H1 (cell line): Measurements from ENCODE around the gene TMEM269. TPM values are rescaled to one million over a fixed set of nuclear protein-coding genes. Genes with fewer than 3 reads are reported as not detected.

Experiments
- CTCF ChIA-PET: fragments of 300-600 bp; sonication (Branson Sonifier 250); formaldehyde crosslinking; loops from one replicate; lab custom pipeline; 2021; ENCODE audit not compliant: partially characterized antibody; lab: Charles Lee
- POLR2A ChIA-PET: fragments of 300-600 bp; sonication (Branson Sonifier 250); formaldehyde crosslinking; loops from one replicate; lab custom pipeline; 2021; ENCODE audit warnings: inconsistent platforms; ENCODE audit not compliant: partially characterized antibody; lab: Charles Lee
- DNase-seq, 2 experiments: peaks; one replicate each; pipeline versions ENCODE4 v3.0.0 to v3.0.0-alpha.2; 2010 to 2022; ENCODE audit warnings: low spot score in 2 of 2, low read depth in 1 of 2, mixed read lengths in 1 of 2
- FAIRE-seq: peaks from 2 replicates; lab custom pipeline; 2011; peaks lifted over from hg19 to GRCh38; lab: Jason Lieb, UNC
- H2AFZ ChIP-seq: 2 replicates; pipeline ENCODE4 v1.8.1; 2012; ENCODE audit warnings: low read length, inconsistent platforms
- H2AK5ac ChIP-seq: 2 replicates; pipeline ENCODE4 v1.6.1; 2013; ENCODE audit warnings: low read depth, low read length
- H2BK120ac ChIP-seq: replicated peaks from 2 replicates; pipeline ENCODE3; 2013; ENCODE audit warnings: low read depth, low read length, inconsistent platforms
- H2BK12ac ChIP-seq: 2 replicates; pipeline ENCODE4 v1.6.1; 2013; ENCODE audit warnings: low read depth, low read length
- H2BK15ac ChIP-seq: 2 replicates; pipeline ENCODE4 v1.6.1; 2013; ENCODE audit warnings: low read length
- H2BK20ac ChIP-seq: 2 replicates; pipeline ENCODE4 v1.6.1; 2013; ENCODE audit warnings: low read length
- H2BK5ac ChIP-seq: 2 replicates; pipeline ENCODE4 v1.6.1; 2013; ENCODE audit warnings: low read depth, low read length
- H3K14ac ChIP-seq: 2 replicates; pipeline ENCODE4 v1.6.1; 2013; ENCODE audit warnings: inconsistent platforms; ENCODE audit not compliant: insufficient read length
- H3K18ac ChIP-seq: 2 replicates; pipeline ENCODE4 v1.6.1; 2013; ENCODE audit warnings: low read length; ENCODE audit errors: extremely low read depth
- H3K23ac ChIP-seq: 2 replicates; pipeline ENCODE4 v1.6.1; 2013; ENCODE audit warnings: inconsistent platforms; ENCODE audit not compliant: insufficient read length
- H3K23me2 ChIP-seq: 2 replicates; pipeline ENCODE4 v1.6.1; 2013; ENCODE audit warnings: low read depth, low read length
- H3K27ac ChIP-seq: 2 replicates; pipeline ENCODE4 v1.6.1; 2011; ENCODE audit warnings: low read depth, low read length, inconsistent platforms
- H3K27me3 ChIP-seq, 4 experiments: replicated peaks in 1 of 4; 1 replicate in 1 of 4; 2 replicates in 3 of 4; pipeline versions ENCODE4 v1.6.1 to v1.8.1; 2011 to 2013; ENCODE audit warnings: low read length in 3 of 4, mild to moderate bottlenecking in 3 of 4, inconsistent platforms in 2 of 4, mixed read lengths in 2 of 4, moderate library complexity in 1 of 4; ENCODE audit not compliant: control insufficient read depth in 3 of 4, insufficient read depth in 3 of 4; ENCODE audit errors: extremely low read depth in 1 of 4
- H3K36me3 ChIP-seq, 4 experiments: 2 replicates each; pipeline versions ENCODE4 v1.6.1 to v1.8.1; 2011 to 2013; ENCODE audit warnings: mild to moderate bottlenecking in 4 of 4, low read length in 3 of 4, moderate library complexity in 2 of 4, control low read depth in 1 of 4, inconsistent platforms in 1 of 4; ENCODE audit not compliant: insufficient read depth in 4 of 4, control insufficient read depth in 2 of 4
- H3K4ac ChIP-seq: replicated peaks from 2 replicates; pipeline ENCODE3; 2013; ENCODE audit warnings: low read length, low read depth, mixed read lengths, inconsistent platforms; ENCODE audit not compliant: insufficient read length
- H3K4me1 ChIP-seq, 4 experiments: replicated peaks in 1 of 4; 1 replicate in 1 of 4; 2 replicates in 3 of 4; pipeline versions ENCODE4 v1.6.1 to v1.8.1; 2011 to 2013; ENCODE audit warnings: low read length in 3 of 4, inconsistent platforms in 2 of 4, mixed read lengths in 1 of 4; ENCODE audit not compliant: insufficient read depth in 4 of 4, control insufficient read depth in 3 of 4
- H3K4me2 ChIP-seq, 2 experiments: 2 replicates each; pipeline versions ENCODE4 v1.6.1 to v1.8.1; 2011 to 2013; ENCODE audit warnings: low read depth in 2 of 2, low read length in 2 of 2, control low read depth in 1 of 2, inconsistent platforms in 1 of 2, mild to moderate bottlenecking in 1 of 2; ENCODE audit not compliant: insufficient read depth in 1 of 2
- H3K4me3 ChIP-seq, 4 experiments: fragments of 200-600, 300-600 bp in 1 of 4; sonication (generic), shearing (Covaris generic), sonication (Bioruptor Twin) in 1 of 4; 2 replicates each; pipeline versions ENCODE4 v1.5.1 to v1.8.1; 2011 to 2016; ENCODE audit warnings: low read length in 4 of 4, low read depth in 3 of 4, control low read depth in 2 of 4, inconsistent platforms in 2 of 4, mild to moderate bottlenecking in 2 of 4, mixed read lengths in 1 of 4, moderate library complexity in 1 of 4; ENCODE audit not compliant: insufficient read depth in 2 of 4; ENCODE audit errors: extremely low read depth in 1 of 4
- H3K56ac ChIP-seq: replicated peaks from 2 replicates; pipeline ENCODE3; 2013; ENCODE audit warnings: low read depth, mild to moderate bottlenecking, mixed read lengths, low read length, inconsistent platforms; ENCODE audit not compliant: insufficient read length
- H3K79me1 ChIP-seq: 2 replicates; pipeline ENCODE4 v1.6.1; 2013; ENCODE audit warnings: low read depth, low read length, control low read depth
- H3K79me2 ChIP-seq, 2 experiments: 2 replicates each; pipeline versions ENCODE4 v1.6.1 to v1.8.1; 2012 to 2013; ENCODE audit warnings: low read length in 2 of 2, mild to moderate bottlenecking in 2 of 2, inconsistent platforms in 1 of 2; ENCODE audit not compliant: insufficient read depth in 2 of 2, control insufficient read depth in 1 of 2
- H3K9ac ChIP-seq, 4 experiments: replicated peaks in 1 of 4; 1 replicate in 1 of 4; 2 replicates in 3 of 4; pipeline versions ENCODE4 v1.6.1 to v1.8.1; 2011 to 2013; ENCODE audit warnings: low read depth in 3 of 4, low read length in 3 of 4, control low read depth in 2 of 4, mild to moderate bottlenecking in 2 of 4, moderate library complexity in 2 of 4, inconsistent platforms in 1 of 4; ENCODE audit errors: extremely low read depth in 1 of 4
- H3K9me3 ChIP-seq, 2 experiments: 2 replicates each; pipeline versions ENCODE4 v1.6.1 to v1.8.1; 2012 to 2013; ENCODE audit warnings: mild to moderate bottlenecking in 2 of 2, moderate library complexity in 2 of 2, control low read depth in 1 of 2, inconsistent platforms in 1 of 2, low read depth in 1 of 2, low read length in 1 of 2, mixed read lengths in 1 of 2; ENCODE audit not compliant: insufficient read depth in 2 of 2
- H4K20me1 ChIP-seq, 2 experiments: replicated peaks in 1 of 2; 2 replicates each; pipeline versions ENCODE3 to v1.8.1; 2011 to 2013; ENCODE audit warnings: inconsistent platforms in 2 of 2, low read length in 2 of 2, mild to moderate bottlenecking in 1 of 2; ENCODE audit not compliant: insufficient read depth in 2 of 2, control insufficient read depth in 1 of 2
- H4K5ac ChIP-seq: 2 replicates; pipeline ENCODE4 v1.6.1; 2013; ENCODE audit warnings: low read length, low read depth, mixed read lengths, inconsistent platforms; ENCODE audit not compliant: insufficient read length
- H4K8ac ChIP-seq: 2 replicates; pipeline ENCODE4 v1.8.0; 2013; ENCODE audit warnings: mild to moderate bottlenecking, moderate library complexity, low read length, inconsistent platforms; ENCODE audit not compliant: insufficient read depth; ENCODE audit errors: extremely low read depth
- H4K91ac ChIP-seq: replicated peaks from 2 replicates; pipeline ENCODE3; 2013; ENCODE audit warnings: low read length, mixed read lengths, inconsistent platforms; ENCODE audit not compliant: insufficient read length
- CBX8 ChIP-seq: fragments of 300-800, 300-1000 bp; sonication (generic); IDR thresholded peaks from 2 replicates; pipeline ENCODE4 v1.7.1; 2016; ENCODE audit warnings: low read depth, low read length, borderline replicate concordance
- EGR1 ChIP-seq: IDR thresholded peaks from 2 replicates; pipeline ENCODE4 v1.6.1; 2011; ENCODE audit warnings: low read depth, low read length, borderline replicate concordance
- GABPA ChIP-seq: IDR thresholded peaks from 2 replicates; pipeline ENCODE4 v1.6.1; 2011; ENCODE audit warnings: mild to moderate bottlenecking, low read length, moderate library complexity, borderline replicate concordance; ENCODE audit not compliant: insufficient read depth
- HDAC6 ChIP-seq: IDR thresholded peaks from one replicate; pipeline ENCODE4 v1.7.1; 2012; ENCODE audit warnings: low read depth, mild to moderate bottlenecking, inconsistent platforms, low read length, moderate library complexity
- RAD21 ChIP-seq, 2 experiments: IDR thresholded peaks in 1 of 2; conservative IDR thresholded peaks in 1 of 2; 2 replicates each; pipeline ENCODE4 v1.6.1; 2011; ENCODE audit warnings: low read depth in 2 of 2, low read length in 2 of 2, improper control_type of control experiment in 1 of 2, inconsistent platforms in 1 of 2, mild to moderate bottlenecking in 1 of 2, moderate library complexity in 1 of 2
- RBBP5 ChIP-seq: IDR thresholded peaks from 2 replicates; pipeline ENCODE4 v1.7.1; 2012; ENCODE audit warnings: low read depth, mild to moderate bottlenecking, inconsistent platforms, low read length, moderate library complexity, borderline replicate concordance
- SP4 ChIP-seq: IDR thresholded peaks from 2 replicates; pipeline ENCODE4 v1.6.1; 2012; ENCODE audit warnings: low read length, inconsistent platforms
- TAF7 ChIP-seq: optimal IDR thresholded peaks from 2 replicates; pipeline ENCODE3; 2011; ENCODE audit warnings: low read depth, mild to moderate bottlenecking, inconsistent platforms, low read length, moderate library complexity, borderline replicate concordance
- WGBS, 2 experiments: shearing (Covaris generic) in 1 of 2; methylation state at CpG; one replicate each; pipeline versions ENCODE4 v1.1.6 to v1.1.7; 2013 to 2015; ENCODE audit warnings: low lambda C conversion rate in 2 of 2, mixed read lengths in 2 of 2, inconsistent platforms in 1 of 2, low coverage in 1 of 2, missing lambda C conversion rate in 1 of 2; ENCODE audit not compliant: insufficient replicate concordance in 2 of 2, insufficient coverage in 1 of 2, insufficient read length in 1 of 2; ENCODE audit errors: extremely low coverage in 1 of 2, missing lambda C conversion rate in 1 of 2; 5-methylcytosine and 5-hydroxymethylcytosine counted together
- polyA plus RNA-seq, 7 experiments: library from polyadenylated mRNA; depleted of rRNA in 3 of 7; stranded (reverse) in 5 of 7; unstranded in 2 of 7; fragments of >200 nt in 5 of 7; fragments of 200-250 nt in 2 of 7; gene quantifications; 1 replicate in 5 of 7; 2 replicates in 1 of 7; 4 replicates in 1 of 7; pipeline versions ENCODE4 v1.2.1 to v1.2.3, GENCODE V29; 2011 to 2013; ENCODE audit warnings: missing spikeins in 2 of 7, mixed read lengths in 2 of 7
- total RNA-seq: library from RNA; stranded (reverse); fragmentation: NEBNext Ultra II Directional; extraction: Animal tissue kit (Norgen Biotek cat#: 25700); gene quantifications from 2 replicates; pipeline ENCODE4 v1.2.1, GENCODE V29; 2021
- TF ChIP-seq, protein P1 (sequence below): IDR thresholded peaks from 2 replicates; pipeline ENCODE4 v1.6.1; 2012; ENCODE audit warnings: low read length, inconsistent platforms

The TMEM269 gene
- total and polyA plus RNA-seq, 2 of the 8 experiments (the other 6 are each of a cell fraction or from before 2014, with no cell fraction given) = 0.14 to 0.35 TPM

DNA sequence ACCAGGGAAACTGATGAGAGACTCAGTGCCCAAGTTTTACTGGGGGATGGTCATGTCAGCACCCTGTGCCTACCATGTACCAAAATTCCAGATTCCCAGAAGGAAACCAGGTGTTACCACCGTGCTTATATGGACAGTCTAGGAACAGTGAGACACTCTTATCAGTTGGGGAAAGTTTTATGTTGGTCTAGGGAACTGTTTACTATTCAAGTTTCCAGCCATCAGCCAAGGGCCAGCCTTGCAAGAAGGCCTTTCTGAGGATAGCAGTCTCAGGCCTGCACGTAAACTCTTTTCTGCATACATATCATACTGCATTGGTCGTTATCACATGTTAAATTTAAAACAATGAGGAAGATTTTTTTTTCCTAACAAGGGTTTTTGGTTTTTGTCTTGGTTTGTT is 12.6 kb downstream of the TMEM269 start:
- no peaks in the 10 kb centered on the region for H4K20me1 ChIP-seq
- TF ChIP-seq, protein P1, sequence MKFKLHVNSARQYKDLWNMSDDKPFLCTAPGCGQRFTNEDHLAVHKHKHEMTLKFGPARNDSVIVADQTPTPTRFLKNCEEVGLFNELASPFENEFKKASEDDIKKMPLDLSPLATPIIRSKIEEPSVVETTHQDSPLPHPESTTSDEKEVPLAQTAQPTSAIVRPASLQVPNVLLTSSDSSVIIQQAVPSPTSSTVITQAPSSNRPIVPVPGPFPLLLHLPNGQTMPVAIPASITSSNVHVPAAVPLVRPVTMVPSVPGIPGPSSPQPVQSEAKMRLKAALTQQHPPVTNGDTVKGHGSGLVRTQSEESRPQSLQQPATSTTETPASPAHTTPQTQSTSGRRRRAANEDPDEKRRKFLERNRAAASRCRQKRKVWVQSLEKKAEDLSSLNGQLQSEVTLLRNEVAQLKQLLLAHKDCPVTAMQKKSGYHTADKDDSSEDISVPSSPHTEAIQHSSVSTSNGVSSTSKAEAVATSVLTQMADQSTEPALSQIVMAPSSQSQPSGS = no peak
- TF ChIP-seq EGR1 (no peak), CBX8 (no peak), GABPA (no peak), SP4 (no peak), RAD21 (IDR thresholded peaks at IDR 0.05 in 1 of 2, conservative IDR thresholded peaks at IDR 0.05 in 1 of 2; ENCODE audit: low read depth in 2 of 2, low read length in 2 of 2) (no peak), HDAC6 (no peak), RBBP5 (no peak), TAF7 (no peak)

More for the DNA sequence above, 12.6 kb downstream of the TMEM269 start:
- H3K9ac ChIP-seq = no peak overlapping the region
- POLR2A ChIA-PET = interaction anchor here (1.0 kb wide), 1 partner anchor 16 kb away, joined by 3 read pairs; no protein-coding TSS in a partner anchor
- H2BK5ac ChIP-seq = no peak overlapping the region
- no peak overlapping the region for H3K56ac ChIP-seq
- H3K4me2 ChIP-seq = no peak overlapping the region
- H3K9me3 ChIP-seq = no peaks in the 10 kb centered on the region; a peak in 1 of 4 replicates
- no peak overlapping the region for H2BK20ac ChIP-seq
- H2AFZ ChIP-seq = no peak overlapping the region
- CTCF ChIA-PET = no interaction called here
- no peak overlapping the region for H3K18ac ChIP-seq
- H4K5ac ChIP-seq = no peak overlapping the region
- H4K8ac ChIP-seq = no peak overlapping the region
- no peaks in the 10 kb centered on the region for H3K27me3 ChIP-seq
- FAIRE-seq (no peak), DNase-seq (no peak)
- H3K79me2 ChIP-seq = no peaks in the 10 kb centered on the region
- no peak overlapping the region for H2BK120ac ChIP-seq
- no peak overlapping the region for H3K14ac ChIP-seq
- H2BK12ac ChIP-seq = no peak overlapping the region
- no peak overlapping the region for H3K27ac ChIP-seq
- no peak overlapping the region for H3K4ac ChIP-seq
- H3K4me1 ChIP-seq = no peaks in the 10 kb centered on the region
- no peaks in the 10 kb centered on the region for H3K36me3 ChIP-seq
- no peak overlapping the region for H4K91ac ChIP-seq
- 84% methylated on average over 3 of the region's 3 CpGs; no CpG with 5 or more reads in 1 of the 2 experiments for WGBS, 2 experiments
- no peak overlapping the region for H2BK15ac ChIP-seq
- no peaks in the 10 kb centered on the region for H3K23me2 ChIP-seq
- no peaks in the 10 kb centered on the region for H3K79me1 ChIP-seq
- H3K23ac ChIP-seq = no peak overlapping the region
- H3K4me3 ChIP-seq = no peak overlapping the region
- no peak overlapping the region for H2AK5ac ChIP-seq
